ENCODE measurements around the gene DDX10. TPM values are rescaled to one million over a fixed set of nuclear protein-coding genes. Genes with fewer than 3 reads are reported as not detected.

Gene DDX10
- total RNA-seq, 2 donors from 2014 or later = 18.5 to 33.1 TPM

DNA sequence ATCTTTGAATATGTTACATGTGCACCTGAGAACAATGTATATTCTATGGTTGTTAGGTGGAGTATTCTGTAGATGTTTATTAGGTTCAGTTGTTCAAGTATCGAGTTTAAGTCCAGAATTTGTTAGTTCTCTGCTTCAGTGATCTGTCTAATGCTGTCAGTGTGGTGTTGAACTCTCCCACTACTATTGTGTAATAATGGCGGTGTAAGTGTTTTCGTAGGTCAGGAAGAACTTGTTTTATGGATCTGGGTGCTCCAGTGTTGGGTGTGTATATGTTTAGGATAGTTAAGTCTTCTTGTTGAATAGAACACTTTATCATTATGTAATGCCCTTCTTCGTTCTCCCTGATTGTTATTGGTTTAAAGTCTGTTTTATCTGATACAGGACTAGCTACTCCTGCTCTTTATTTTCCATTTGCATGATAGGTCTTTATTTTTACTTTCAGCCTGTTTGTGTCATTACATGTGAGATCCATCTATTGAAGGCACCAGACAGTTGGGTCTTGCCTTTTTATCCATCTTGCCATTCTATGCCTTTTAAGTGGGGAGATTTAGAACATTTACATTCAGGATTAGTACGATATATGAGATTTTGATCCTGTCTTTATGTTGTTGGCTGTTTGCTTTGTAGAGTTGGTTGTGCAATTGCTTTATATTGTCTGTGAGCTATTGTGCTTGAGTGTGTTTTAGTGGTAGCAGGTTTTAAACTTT lies 121.6 kb downstream of the DDX10 start:
- no peak overlapping the region for H3K27ac ChIP-seq
- no peaks in the 10 kb centered on the region for H3K4me1 ChIP-seq (replicated peaks)
- no peaks in the 10 kb centered on the region for H3K27me3 ChIP-seq (replicated peaks; ENCODE audit: insufficient read depth)
- no peak for DNase-seq (ENCODE audit: low spot score)
- no peak for TF ChIP-seq POLR2A (IDR thresholded peaks at IDR 0.05)
- TF ChIP-seq, protein P1, sequence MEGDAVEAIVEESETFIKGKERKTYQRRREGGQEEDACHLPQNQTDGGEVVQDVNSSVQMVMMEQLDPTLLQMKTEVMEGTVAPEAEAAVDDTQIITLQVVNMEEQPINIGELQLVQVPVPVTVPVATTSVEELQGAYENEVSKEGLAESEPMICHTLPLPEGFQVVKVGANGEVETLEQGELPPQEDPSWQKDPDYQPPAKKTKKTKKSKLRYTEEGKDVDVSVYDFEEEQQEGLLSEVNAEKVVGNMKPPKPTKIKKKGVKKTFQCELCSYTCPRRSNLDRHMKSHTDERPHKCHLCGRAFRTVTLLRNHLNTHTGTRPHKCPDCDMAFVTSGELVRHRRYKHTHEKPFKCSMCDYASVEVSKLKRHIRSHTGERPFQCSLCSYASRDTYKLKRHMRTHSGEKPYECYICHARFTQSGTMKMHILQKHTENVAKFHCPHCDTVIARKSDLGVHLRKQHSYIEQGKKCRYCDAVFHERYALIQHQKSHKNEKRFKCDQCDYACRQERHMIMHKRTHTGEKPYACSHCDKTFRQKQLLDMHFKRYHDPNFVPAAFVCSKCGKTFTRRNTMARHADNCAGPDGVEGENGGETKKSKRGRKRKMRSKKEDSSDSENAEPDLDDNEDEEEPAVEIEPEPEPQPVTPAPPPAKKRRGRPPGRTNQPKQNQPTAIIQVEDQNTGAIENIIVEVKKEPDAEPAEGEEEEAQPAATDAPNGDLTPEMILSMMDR (IDR thresholded peaks at IDR 0.05) = no peak
- no peaks in the 10 kb centered on the region for H3K9me3 ChIP-seq
- 83% methylated on average over 5 of the region's 5 CpGs for WGBS
- no peak overlapping the region for H3K4me3 ChIP-seq
- no peaks in the 10 kb centered on the region for H3K36me3 ChIP-seq
- intact Hi-C loops (cut with DNase I) = no loop called here

DNA sequence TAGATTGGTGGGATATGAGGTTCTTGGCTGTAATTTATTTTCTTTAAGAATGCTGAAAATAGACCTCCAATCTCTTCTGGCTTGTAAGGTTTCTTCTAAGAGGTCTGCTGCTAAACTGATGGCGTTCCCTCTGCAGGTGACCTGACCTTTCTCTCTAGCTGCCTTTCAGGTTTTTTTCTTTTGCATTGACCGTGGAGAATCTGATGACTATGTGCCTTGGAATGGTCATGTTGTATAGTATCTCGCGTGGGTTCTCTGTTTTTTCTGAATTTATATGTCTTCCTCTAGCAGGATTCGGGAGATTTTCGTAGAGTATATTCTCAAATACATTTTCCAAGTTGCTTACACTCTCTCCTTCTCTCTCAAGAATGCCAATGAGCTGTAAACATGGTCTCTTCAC lies 122.2 kb downstream of the DDX10 start:
- WGBS = 90% methylated on average over 6 of the region's 6 CpGs
- Histone ChIP-seq H3K27me3 (replicated peaks; ENCODE audit: insufficient read depth) (no peaks in the 10 kb centered on the region), H3K4me3 (no peak overlapping the region), H3K4me1 (replicated peaks) (no peaks in the 10 kb centered on the region), H3K36me3 (no peaks in the 10 kb centered on the region), H3K27ac (no peak overlapping the region), H3K9me3 (no peaks in the 10 kb centered on the region)
- no peak for DNase-seq (ENCODE audit: low spot score)
- no peak for TF ChIP-seq POLR2AphosphoS5 (IDR thresholded peaks at IDR 0.05)
- no peak for TF ChIP-seq POLR2A (IDR thresholded peaks at IDR 0.05)
- TF ChIP-seq, protein P1 (IDR thresholded peaks at IDR 0.05) = no peak
- intact Hi-C loops (cut with DNase I) = no loop called here

DNA sequence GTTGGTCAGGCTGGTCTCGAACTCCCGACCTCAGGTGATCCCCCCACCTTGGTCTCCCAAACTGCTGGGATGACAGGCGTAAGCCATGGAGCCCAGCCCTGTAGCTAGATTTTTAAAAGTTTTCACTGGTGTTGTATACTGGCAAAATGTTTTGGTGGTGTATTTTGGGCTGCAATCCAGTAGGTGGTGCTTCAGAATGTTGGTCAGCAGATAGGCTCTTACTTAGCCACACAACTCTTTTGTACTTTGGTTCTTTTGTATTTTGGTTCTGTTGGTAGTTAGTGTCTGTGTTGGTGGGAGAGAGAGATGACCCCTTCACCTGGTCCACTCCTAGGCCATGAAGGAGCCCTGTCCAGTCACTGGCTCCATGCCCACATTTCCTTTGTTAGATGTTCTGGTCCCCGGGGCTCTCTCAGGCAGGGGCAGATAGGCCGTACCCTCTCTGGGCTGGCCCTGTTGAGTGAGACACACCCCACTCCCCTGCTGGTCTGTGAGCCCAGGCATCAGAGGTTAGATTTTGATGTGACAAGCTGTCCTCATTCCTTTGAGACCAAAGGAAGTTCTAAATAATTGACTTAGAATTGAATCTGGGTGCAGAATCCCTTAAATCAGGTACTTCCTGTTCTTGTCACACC lies 123.8 kb downstream of the DDX10 start:
- intact Hi-C loops (cut with DNase I) = no loop called here
- no peaks in the 10 kb centered on the region for H3K27me3 ChIP-seq (replicated peaks; ENCODE audit: insufficient read depth)
- 86% methylated on average over 5 of the region's 5 CpGs for WGBS

DNA sequence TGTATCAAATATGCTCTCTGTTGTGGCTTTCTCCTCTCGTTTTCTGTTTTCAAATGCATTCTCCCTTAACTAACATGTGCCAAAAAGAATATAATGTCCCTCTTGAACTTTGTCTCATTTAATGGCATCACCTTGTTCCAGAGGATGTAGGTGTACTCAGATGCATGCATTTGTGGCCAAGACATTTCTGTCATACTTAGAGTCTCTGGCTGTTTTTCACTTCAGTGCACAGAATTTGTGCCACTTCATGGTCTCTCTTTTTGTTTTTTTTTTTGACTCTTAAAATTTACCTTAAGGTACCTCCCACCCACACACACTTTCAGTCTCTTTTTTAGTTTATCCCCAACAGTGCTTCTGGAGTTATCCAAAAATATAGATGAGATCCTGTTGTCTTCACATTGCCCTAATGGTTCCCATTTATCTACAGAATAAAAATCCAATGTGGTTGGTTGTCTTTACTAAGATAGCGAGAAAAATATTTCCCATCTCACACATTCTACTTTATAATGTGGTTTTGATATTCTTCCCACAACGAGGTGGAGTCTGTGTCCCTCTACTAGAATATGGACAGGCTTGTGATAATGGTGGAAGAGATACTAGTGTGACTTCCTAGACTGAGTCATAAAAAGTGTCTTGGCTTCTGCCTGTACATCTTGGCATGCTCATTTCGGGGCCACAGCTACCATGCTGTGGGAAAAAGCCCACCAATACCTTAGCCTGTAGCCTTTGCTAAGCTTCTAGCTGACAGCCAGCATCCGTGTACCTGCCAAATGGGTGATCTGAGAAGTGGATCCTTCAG lies 125.8 kb downstream of the DDX10 start:
- 66% methylated on average over 5 of the region's 5 CpGs for WGBS
- Histone ChIP-seq H3K9me3 (no peaks in the 10 kb centered on the region), H3K36me3 (no peaks in the 10 kb centered on the region), H3K4me3 (no peak overlapping the region), H3K27ac (no peak overlapping the region), H3K27me3 (replicated peaks; ENCODE audit: insufficient read depth) (no peaks in the 10 kb centered on the region), H3K4me1 (replicated peaks) (no peaks in the 10 kb centered on the region)
- no peak for DNase-seq (ENCODE audit: low spot score)
- intact Hi-C loops (cut with DNase I) = no loop called here
- TF ChIP-seq, protein P1 (IDR thresholded peaks at IDR 0.05) = no peak
- TF ChIP-seq POLR2AphosphoS5 (IDR thresholded peaks at IDR 0.05) (no peak), POLR2A (IDR thresholded peaks at IDR 0.05) (no peak)

More for the DNA sequence above, 123.8 kb downstream of the DDX10 start:
- H3K4me3 ChIP-seq = no peak overlapping the region
- DNase-seq (ENCODE audit: low spot score) = no peak
- H3K36me3 ChIP-seq = no peaks in the 10 kb centered on the region
- TF ChIP-seq, protein P1 (IDR thresholded peaks at IDR 0.05) = no peak
- no peak for TF ChIP-seq POLR2A (IDR thresholded peaks at IDR 0.05)
- TF ChIP-seq POLR2AphosphoS5 (IDR thresholded peaks at IDR 0.05) = no peak
- H3K9me3 ChIP-seq = no peaks in the 10 kb centered on the region
- H3K27ac ChIP-seq = no peak overlapping the region
- H3K4me1 ChIP-seq (replicated peaks) = no peaks in the 10 kb centered on the region
